Colon (tissue), 2 donors: Measurements from ENCODE around the gene ANGEL2.
"Not testable (repeated sequence)": the region's sequence is repeated elsewhere in the genome, so short reads cannot be mapped to it uniquely, and the experiment has no call there.

Experiments
- FAIRE-seq: peaks from 2 replicates; lab custom pipeline; 2012; peaks lifted over from hg19 to GRCh38; lab: Jason Lieb, UNC
- donor health status: control.
- donor health status: control.

Gene ANGEL2

GRCh38 chr1:213019450-213019849, 3.8 kb upstream of the ANGEL2 start:
- no peak for FAIRE-seq

- no peak for FAIRE-seq
Measured at GRCh38 chr1:213017447-213018273, 2.0 kb upstream of the ANGEL2 start.

- FAIRE-seq: no peak
Measured at GRCh38 chr1:213014642-213015041, 1.0 kb downstream of the ANGEL2 start.

- no peak for FAIRE-seq
Measured at GRCh38 chr1:213008564-213008963, 7.1 kb downstream of the ANGEL2 start.

GRCh38 chr1:213003256-213003655, 12.4 kb downstream of the ANGEL2 start:
- no peak for FAIRE-seq

- FAIRE-seq: no peak
Measured at GRCh38 chr1:212994926-212995325, 20.7 kb downstream of the ANGEL2 start.

GRCh38 chr1:212993960-212994359, 21.7 kb downstream of the ANGEL2 start:
- FAIRE-seq: not testable (repeated sequence)

- no peak for FAIRE-seq
Measured at GRCh38 chr1:212990276-212990675, 25.4 kb downstream of the ANGEL2 start.

- FAIRE-seq: no peak
Measured at GRCh38 chr1:212987702-212988322, 27.9 kb downstream of the ANGEL2 start.

- no peak for FAIRE-seq
Measured at GRCh38 chr1:212986551-212986950, 29.1 kb downstream of the ANGEL2 start.

GRCh38 chr1:212984522-212985291, 31.0 kb downstream of the ANGEL2 start:
- no peak for FAIRE-seq

- no peak for FAIRE-seq
Measured at GRCh38 chr1:212983482-212983881, 32.2 kb downstream of the ANGEL2 start.

GRCh38 chr1:212982430-212983152, 33.1 kb downstream of the ANGEL2 start:
- FAIRE-seq: no peak

GRCh38 chr1:212981571-212982328, 33.9 kb downstream of the ANGEL2 start:
- FAIRE-seq: no peak

GRCh38 chr1:212981025-212981495, 34.6 kb downstream of the ANGEL2 start:
- FAIRE-seq: no peak

- FAIRE-seq: no peak
Measured at GRCh38 chr1:212980123-212980785, 35.4 kb downstream of the ANGEL2 start.

GRCh38 chr1:212979340-212980122, 36.1 kb downstream of the ANGEL2 start:
- FAIRE-seq: no peak

GRCh38 chr1:212977781-212978645, 37.7 kb downstream of the ANGEL2 start:
- FAIRE-seq: no peak

- no peak for FAIRE-seq
Measured at GRCh38 chr1:212976586-212976985, 39.1 kb downstream of the ANGEL2 start.
